HFFc6 (cell line): ENCODE data around the gene C10orf53. TPM values are rescaled to one million over a fixed set of nuclear protein-coding genes. Genes with fewer than 3 reads are reported as not detected.

Experiments used
- DNase-seq: peaks from one replicate; pipeline ENCODE4 v3.0.0-alpha.2; 2018
- H3K27ac Mint-ChIP-seq: 2 replicates; pipeline ENCODE4 v1.8.0; 2020; ENCODE audit warnings: mild to moderate bottlenecking, mixed read lengths
- H3K27me3 Mint-ChIP-seq: 2 replicates; pipeline ENCODE4 v1.8.0; 2021; ENCODE audit warnings: mild to moderate bottlenecking, moderate library complexity, mixed read lengths; ENCODE audit not compliant: insufficient read depth
- H3K36me3 Mint-ChIP-seq: 2 replicates; pipeline ENCODE4 v1.8.0; 2021; ENCODE audit warnings: low read depth, mixed read lengths
- H3K4me1 Mint-ChIP-seq: 2 replicates; pipeline ENCODE4 v1.8.0; 2020; ENCODE audit warnings: low read depth, mixed read lengths
- H3K4me3 Mint-ChIP-seq: 2 replicates; pipeline ENCODE4 v1.8.0; 2020; ENCODE audit warnings: mild to moderate bottlenecking, moderate library complexity, mixed read lengths
- H3K9me3 Mint-ChIP-seq: 2 replicates; pipeline ENCODE4 v1.8.0; 2020; ENCODE audit warnings: mild to moderate bottlenecking, mixed read lengths
- total RNA-seq, 6 experiments: library from RNA; stranded (reverse); fragmentation: NEBNext Ultra II Directional; extraction: Animal tissue kit (Norgen Biotek cat#: 25700); gene quantifications; 2 replicates in 1 of 6; 3 replicates in 5 of 6; pipeline ENCODE4 v1.2.3, GENCODE V29; 2021
- TF ChIP-seq, protein P1 (sequence below): fragments of 200-600 bp; sonication (generic); IDR thresholded peaks from 2 replicates; pipeline ENCODE4 v1.5.0; 2021; ENCODE audit warnings: antibody characterized with exemption, mild to moderate bottlenecking

The C10orf53 gene
- total RNA-seq, 6 experiments from 2014 or later = not detected

DNA sequence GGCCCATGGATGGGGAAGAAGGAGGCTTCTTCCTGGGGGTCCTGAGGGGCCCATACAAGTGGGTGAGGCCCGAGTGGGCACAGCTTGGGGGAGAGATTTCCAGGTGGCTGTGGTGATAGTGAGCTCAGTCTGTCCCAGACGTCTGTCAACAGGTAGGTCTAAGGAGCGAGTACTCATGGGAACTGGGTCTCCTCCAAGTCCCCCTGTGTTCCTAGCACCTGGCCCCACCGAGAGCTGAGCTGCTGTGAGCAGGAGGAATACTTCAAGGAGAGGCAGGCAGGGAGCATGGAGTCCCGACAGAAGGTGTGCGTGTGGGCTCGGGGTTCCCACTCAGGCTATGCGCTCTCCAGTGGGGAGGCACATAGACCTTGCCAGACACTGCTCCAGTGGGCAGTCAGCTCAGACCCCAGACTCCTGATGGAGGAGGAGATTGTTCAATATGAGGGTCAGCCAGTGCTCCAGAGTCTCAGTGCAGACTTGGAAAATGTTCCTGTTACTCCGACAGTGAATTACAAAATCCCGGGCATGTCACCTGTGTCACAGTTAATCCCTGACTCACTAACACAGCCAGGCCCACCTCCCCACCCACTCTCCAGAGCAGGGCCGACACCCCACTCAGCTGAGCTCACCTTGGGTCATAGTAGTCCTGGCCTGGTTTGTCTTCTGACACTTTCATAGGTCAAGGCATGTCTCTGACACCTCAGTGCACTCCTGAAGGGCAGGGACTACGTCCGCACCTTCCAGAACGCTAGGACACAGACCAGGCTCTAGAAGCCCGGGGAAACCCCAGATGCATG is 28.2 kb upstream of the C10orf53 start:
- Mint-ChIP-seq H3K27ac (no peak overlapping the region), H3K4me1 (no peaks in the 10 kb centered on the region), H3K9me3 (no peaks in the 10 kb centered on the region), H3K4me3 (no peak overlapping the region), H3K27me3 (peaks cover 55% of the 10 kb centered on the region), H3K36me3 (no peaks in the 10 kb centered on the region)
- TF ChIP-seq, protein P1, sequence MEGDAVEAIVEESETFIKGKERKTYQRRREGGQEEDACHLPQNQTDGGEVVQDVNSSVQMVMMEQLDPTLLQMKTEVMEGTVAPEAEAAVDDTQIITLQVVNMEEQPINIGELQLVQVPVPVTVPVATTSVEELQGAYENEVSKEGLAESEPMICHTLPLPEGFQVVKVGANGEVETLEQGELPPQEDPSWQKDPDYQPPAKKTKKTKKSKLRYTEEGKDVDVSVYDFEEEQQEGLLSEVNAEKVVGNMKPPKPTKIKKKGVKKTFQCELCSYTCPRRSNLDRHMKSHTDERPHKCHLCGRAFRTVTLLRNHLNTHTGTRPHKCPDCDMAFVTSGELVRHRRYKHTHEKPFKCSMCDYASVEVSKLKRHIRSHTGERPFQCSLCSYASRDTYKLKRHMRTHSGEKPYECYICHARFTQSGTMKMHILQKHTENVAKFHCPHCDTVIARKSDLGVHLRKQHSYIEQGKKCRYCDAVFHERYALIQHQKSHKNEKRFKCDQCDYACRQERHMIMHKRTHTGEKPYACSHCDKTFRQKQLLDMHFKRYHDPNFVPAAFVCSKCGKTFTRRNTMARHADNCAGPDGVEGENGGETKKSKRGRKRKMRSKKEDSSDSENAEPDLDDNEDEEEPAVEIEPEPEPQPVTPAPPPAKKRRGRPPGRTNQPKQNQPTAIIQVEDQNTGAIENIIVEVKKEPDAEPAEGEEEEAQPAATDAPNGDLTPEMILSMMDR = no peak
- DNase-seq = no peak

DNA sequence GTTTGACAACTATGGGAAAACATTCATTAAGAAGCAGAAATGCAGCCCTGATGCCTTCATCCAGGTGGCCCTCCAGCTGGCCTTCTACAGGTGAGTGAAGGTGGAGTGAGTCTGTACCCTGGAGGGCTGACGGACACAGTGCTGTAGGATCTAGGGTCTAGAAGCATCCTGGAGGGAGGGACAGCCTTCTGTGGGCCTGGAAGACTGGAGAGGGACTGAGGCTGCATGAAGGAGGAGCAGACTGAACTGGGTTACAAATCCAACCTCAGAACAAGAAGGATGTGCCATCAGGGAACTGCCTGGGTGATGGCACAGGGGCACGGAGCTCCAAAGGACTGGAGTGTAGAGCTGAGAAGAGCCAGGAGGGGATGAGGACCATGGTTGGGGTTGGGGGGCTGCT is 27.5 kb upstream of the C10orf53 start:
- Mint-ChIP-seq H3K36me3 (no peaks in the 10 kb centered on the region), H3K4me3 (no peak overlapping the region), H3K27me3 (peaks cover 60% of the 10 kb centered on the region), H3K4me1 (no peaks in the 10 kb centered on the region), H3K27ac (no peak overlapping the region), H3K9me3 (no peaks in the 10 kb centered on the region)
- TF ChIP-seq, protein P1 = no peak
- DNase-seq = no peak

DNA sequence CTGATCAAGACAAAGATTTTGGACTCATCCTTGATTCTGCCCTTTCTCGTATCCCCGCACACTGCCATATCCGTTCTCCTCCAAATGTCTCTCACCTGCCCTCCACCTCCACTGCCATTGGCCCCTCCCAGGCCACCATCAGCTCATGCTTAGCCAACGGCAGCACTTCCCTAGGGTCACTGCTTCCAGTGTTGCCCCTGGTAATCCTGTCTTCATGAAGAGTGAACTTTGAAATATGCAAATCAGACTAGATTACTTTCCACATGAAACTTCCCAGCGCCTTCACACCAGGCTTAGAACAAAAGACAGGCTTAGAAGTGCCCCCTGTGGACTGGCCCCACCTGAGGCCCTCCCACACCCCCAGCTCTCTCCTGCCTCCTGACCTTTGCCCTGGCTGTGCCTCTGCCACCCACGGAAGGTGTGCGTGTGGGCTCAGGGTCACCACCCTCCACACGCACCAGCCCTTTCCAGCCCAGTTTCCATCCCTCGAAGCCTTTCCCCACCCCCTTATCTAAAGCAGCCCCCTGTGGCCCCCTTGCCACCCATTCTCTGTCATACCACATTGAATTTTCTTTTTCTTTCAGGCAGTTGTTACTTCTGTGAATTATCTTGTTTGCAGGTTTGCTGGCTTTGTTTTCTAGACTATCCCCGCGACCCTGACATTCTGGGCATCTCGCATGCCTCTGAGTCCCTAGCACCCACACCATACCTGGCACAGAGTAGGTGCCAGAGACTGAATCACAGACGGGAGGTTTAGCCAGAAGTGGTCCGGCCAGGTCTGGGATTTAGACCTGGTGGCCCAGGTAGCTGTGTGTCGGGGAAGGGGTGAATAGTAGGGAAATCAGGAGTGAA is 26.8 kb upstream of the C10orf53 start:
- H3K4me3 Mint-ChIP-seq = no peak overlapping the region
- no peak overlapping the region for H3K27ac Mint-ChIP-seq
- no peaks in the 10 kb centered on the region for H3K36me3 Mint-ChIP-seq
- DNase-seq = no peak
- H3K9me3 Mint-ChIP-seq = peaks cover 2% of the 10 kb centered on the region; the same call in 1 of the 2 replicates
- H3K27me3 Mint-ChIP-seq = peaks cover 61% of the 10 kb centered on the region
- TF ChIP-seq, protein P1 = no peak
- H3K4me1 Mint-ChIP-seq = no peaks in the 10 kb centered on the region

DNA sequence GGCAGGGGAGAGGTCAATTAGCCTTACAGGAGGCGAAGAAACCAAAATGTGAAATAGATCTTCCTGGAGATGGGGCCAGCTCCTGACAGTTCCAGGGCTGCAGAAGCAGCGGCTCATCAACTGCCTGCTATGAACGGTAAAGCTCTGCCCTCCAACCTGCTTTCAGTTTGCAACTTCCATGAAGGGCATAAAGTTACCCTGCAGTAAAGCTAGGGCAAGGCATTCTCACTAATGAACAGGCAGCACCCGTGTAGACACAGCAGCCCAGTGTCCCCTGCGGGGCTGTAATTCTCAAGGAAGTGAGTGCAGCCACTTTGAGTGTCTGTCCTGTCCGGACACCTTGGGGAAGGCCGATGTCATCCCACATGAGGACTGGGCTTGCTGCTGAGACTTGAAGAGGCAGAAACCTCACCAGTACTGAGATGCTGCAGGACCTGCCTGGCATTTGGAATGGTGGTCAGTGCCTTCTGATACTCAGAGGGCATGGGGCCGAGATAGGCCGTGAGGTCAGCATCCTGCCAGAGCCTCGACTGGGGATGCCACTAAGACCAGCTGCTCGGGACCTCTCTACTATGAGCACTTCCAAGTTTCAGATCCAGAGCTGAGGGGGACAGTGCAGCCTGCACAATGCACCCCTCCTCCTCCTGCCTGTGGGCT is 26.1 kb upstream of the C10orf53 start:
- Mint-ChIP-seq H3K36me3 (no peaks in the 10 kb centered on the region), H3K27me3 (peaks cover 59% of the 10 kb centered on the region), H3K27ac (no peak overlapping the region), H3K9me3 (peaks cover 4% of the 10 kb centered on the region; the same call in 1 of the 2 replicates), H3K4me1 (no peaks in the 10 kb centered on the region), H3K4me3 (no peak overlapping the region)
- no peak for DNase-seq
- TF ChIP-seq, protein P1 = no peak

DNA sequence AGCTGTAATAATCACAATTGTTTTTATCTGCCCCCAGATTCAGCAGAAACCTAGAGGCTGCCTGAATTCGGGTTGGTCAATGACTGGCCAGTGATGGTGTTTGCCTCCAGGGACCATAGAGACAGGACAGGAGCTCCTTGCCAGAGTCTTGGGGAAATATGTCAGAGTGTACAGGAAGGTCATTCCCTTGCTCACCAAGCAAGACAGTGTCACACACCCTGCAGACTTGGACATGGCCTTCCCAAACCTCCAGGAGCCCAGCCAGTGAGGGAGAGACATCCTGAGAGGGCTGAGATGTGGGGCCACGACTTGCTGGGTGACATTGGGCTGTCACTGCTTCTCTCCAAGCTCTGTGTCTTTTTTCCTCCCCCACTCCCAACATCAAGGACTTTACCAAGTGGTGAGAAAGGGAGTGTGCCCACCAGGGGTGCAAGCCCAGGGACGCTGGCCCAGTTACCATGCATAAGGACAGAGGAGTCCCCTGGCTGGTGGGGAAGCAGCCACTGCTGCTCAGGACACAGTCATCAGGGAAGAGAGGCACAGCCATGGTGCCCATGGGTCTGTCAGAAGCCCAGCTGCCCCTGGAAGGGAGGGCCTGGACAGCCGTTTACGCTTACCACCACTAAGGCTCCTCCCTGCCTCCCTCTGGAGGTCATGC is 25.3 kb upstream of the C10orf53 start:
- Mint-ChIP-seq H3K27ac (no peak overlapping the region), H3K27me3 (peaks cover 54% of the 10 kb centered on the region), H3K4me3 (no peak overlapping the region), H3K9me3 (peaks cover 12% of the 10 kb centered on the region), H3K4me1 (no peaks in the 10 kb centered on the region), H3K36me3 (peaks cover 6% of the 10 kb centered on the region; the same call in 1 of the 2 replicates)
- TF ChIP-seq, protein P1 = no peak
- DNase-seq = no peak
